RWPE2 (cell line): ENCODE measurements around the gene SORCS3.

Experiments
- ATAC-seq: fragments of 200-7000 bp; cut with Tn5 transposase; 3 replicates; pipeline ENCODE4 v1.9.1; 2021; ENCODE audit warnings: low read depth
- DNase-seq: peaks from one replicate; pipeline ENCODE4 v3.0.0-alpha.2; 2020; ENCODE audit warnings: low spot score
- H3K27ac ChIP-seq: fragments of 450-650 bp; 2 replicates; pipeline ENCODE4 v1.5.1; 2017; ENCODE audit warnings: mild to moderate bottlenecking; ENCODE audit not compliant: poor library complexity, severe bottlenecking
- H3K27me3 ChIP-seq: fragments of 250-450 bp; sonication (Bioruptor Pico); 2 replicates; pipeline ENCODE4 v1.5.1; 2021; ENCODE audit warnings: mild to moderate bottlenecking, moderate library complexity; ENCODE audit not compliant: insufficient read depth, poor library complexity, severe bottlenecking
- H3K36me3 ChIP-seq: fragments of 250-450 bp; sonication (Bioruptor Pico); 2 replicates; pipeline ENCODE4 v1.5.1; 2020; ENCODE audit warnings: low read depth, mild to moderate bottlenecking, moderate library complexity
- H3K4me1 ChIP-seq: fragments of 250-450 bp; sonication (Bioruptor Pico); 2 replicates; pipeline ENCODE4 v1.5.1; 2021; ENCODE audit warnings: mild to moderate bottlenecking, moderate library complexity; ENCODE audit not compliant: insufficient read depth, poor library complexity, severe bottlenecking
- H3K4me3 ChIP-seq: fragments of 250-450 bp; sonication (Bioruptor Pico); 2 replicates; pipeline ENCODE4 v1.5.1; 2021; ENCODE audit warnings: mild to moderate bottlenecking, moderate library complexity; ENCODE audit not compliant: severe bottlenecking
- H3K9me3 ChIP-seq: fragments of 250-450 bp; sonication (Bioruptor Pico); 2 replicates; pipeline ENCODE4 v1.5.1; 2021; ENCODE audit warnings: mild to moderate bottlenecking, moderate library complexity; ENCODE audit not compliant: severe bottlenecking
- TF ChIP-seq, protein P1 (sequence below): fragments of 450-650 bp; IDR thresholded peaks from one replicate; pipeline ENCODE4 v1.5.1; 2017; ENCODE audit warnings: mild to moderate bottlenecking, moderate library complexity; ENCODE audit not compliant: poor library complexity, severe bottlenecking

Gene SORCS3

GRCh38 chr10:105113666-105114065 lies 472.6 kb downstream of the SORCS3 start:
- TF ChIP-seq, protein P1, sequence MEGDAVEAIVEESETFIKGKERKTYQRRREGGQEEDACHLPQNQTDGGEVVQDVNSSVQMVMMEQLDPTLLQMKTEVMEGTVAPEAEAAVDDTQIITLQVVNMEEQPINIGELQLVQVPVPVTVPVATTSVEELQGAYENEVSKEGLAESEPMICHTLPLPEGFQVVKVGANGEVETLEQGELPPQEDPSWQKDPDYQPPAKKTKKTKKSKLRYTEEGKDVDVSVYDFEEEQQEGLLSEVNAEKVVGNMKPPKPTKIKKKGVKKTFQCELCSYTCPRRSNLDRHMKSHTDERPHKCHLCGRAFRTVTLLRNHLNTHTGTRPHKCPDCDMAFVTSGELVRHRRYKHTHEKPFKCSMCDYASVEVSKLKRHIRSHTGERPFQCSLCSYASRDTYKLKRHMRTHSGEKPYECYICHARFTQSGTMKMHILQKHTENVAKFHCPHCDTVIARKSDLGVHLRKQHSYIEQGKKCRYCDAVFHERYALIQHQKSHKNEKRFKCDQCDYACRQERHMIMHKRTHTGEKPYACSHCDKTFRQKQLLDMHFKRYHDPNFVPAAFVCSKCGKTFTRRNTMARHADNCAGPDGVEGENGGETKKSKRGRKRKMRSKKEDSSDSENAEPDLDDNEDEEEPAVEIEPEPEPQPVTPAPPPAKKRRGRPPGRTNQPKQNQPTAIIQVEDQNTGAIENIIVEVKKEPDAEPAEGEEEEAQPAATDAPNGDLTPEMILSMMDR: no peak
- H3K9me3 ChIP-seq: peaks cover 2% of the 10 kb centered on the region

DNA sequence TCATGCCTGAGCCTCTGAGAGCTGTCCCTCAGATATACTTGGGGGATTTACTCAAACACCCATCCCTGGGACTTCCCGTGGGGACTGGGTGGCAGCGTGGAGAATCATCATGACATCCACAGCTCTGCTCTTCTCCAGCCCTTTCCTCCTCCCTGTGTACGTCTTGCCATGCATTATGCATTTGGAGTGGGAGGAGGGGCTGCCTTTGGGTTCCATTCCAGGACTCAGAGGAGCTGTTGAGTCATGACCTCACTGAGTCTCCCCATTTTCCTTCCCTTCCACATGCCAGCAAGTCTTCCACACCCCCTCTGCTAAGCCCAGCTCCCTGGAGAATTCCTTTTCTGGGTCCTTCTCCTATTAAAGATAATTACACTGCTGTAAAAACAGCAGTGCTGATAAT lies 480.7 kb downstream of the SORCS3 start:
- ATAC-seq: no peak
- no peaks in the 10 kb centered on the region for H3K9me3 ChIP-seq
- H3K36me3 ChIP-seq: no peaks in the 10 kb centered on the region
- no peak overlapping the region for H3K27ac ChIP-seq
- no peaks in the 10 kb centered on the region for H3K27me3 ChIP-seq
- H3K4me1 ChIP-seq: no peaks in the 10 kb centered on the region
- no peak for DNase-seq
- H3K4me3 ChIP-seq: no peak overlapping the region
- TF ChIP-seq, protein P1: no peak

More at GRCh38 chr10:105113666-105114065, 472.6 kb downstream of the SORCS3 start:
- H3K27me3 ChIP-seq: no peaks in the 10 kb centered on the region
- no peaks in the 10 kb centered on the region for H3K4me1 ChIP-seq
- no peak overlapping the region for H3K27ac ChIP-seq
- H3K36me3 ChIP-seq: no peaks in the 10 kb centered on the region
- no peak overlapping the region for H3K4me3 ChIP-seq
- DNase-seq (no peak), ATAC-seq (no peak)

DNA sequence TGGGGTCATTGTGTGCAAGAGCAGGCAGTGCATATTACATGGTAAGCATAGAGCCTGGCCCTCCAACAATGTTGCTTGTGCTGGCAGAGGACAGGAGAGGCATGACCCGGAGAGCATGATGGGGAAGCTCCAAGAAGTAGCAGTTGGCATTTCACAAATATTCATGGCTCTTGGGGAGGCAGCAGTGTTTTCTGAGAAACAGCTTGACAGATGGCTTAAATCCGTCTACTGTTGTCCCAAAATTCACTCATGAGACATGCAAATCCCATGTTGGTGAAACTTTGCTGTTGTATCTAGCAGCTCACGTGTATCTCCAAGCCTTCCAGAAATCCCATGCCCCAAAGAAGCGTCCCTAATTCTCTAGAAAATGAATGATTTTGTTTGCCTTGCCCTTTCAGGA lies 487.0 kb downstream of the SORCS3 start:
- Histone ChIP-seq H3K27ac (no peak overlapping the region), H3K4me3 (no peak overlapping the region), H3K4me1 (no peaks in the 10 kb centered on the region), H3K9me3 (no peaks in the 10 kb centered on the region), H3K36me3 (no peaks in the 10 kb centered on the region), H3K27me3 (no peaks in the 10 kb centered on the region)
- TF ChIP-seq, protein P1: no peak
- DNase-seq: no peak
- no peak for ATAC-seq

GRCh38 chr10:105138358-105138757 lies 497.3 kb downstream of the SORCS3 start:
- TF ChIP-seq, protein P1: no peak
- no peaks in the 10 kb centered on the region for H3K27me3 ChIP-seq
- ATAC-seq: no peak
- H3K27ac ChIP-seq: no peak overlapping the region
- peaks cover 3% of the 10 kb centered on the region for H3K9me3 ChIP-seq
- DNase-seq: no peak
- no peaks in the 10 kb centered on the region for H3K36me3 ChIP-seq
- no peaks in the 10 kb centered on the region for H3K4me1 ChIP-seq
- no peak overlapping the region for H3K4me3 ChIP-seq

DNA sequence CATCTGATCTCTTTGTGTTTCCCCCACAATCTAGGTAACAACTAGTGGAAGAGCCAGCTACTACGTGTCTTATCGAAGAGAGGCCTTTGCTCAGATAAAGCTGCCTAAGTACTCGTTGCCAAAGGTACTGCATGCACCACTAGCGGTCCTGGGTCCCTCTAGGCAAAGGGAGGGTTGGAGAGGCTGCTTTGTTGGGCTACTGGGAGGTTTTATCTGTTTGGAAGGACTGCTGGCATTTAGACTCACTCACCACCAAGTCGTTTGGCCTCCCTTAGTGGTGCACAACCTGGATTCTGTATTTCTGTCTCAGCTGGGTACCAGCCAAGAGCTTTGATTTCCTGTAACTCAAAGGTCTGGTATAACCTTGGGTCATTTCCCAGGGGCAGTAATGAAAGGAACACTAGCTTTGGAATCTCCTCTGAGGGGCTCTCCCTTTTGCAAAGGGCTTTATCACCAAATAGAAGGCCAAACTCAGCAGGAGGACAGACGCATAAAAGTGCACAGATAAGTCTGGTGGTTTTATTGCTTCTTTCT lies 498.3 kb downstream of the SORCS3 start:
- Histone ChIP-seq H3K27ac (no peak overlapping the region), H3K4me3 (no peak overlapping the region), H3K4me1 (no peaks in the 10 kb centered on the region), H3K36me3 (no peaks in the 10 kb centered on the region), H3K9me3 (peaks cover 3% of the 10 kb centered on the region), H3K27me3 (no peaks in the 10 kb centered on the region)
- ATAC-seq (no peak), DNase-seq (no peak)
- TF ChIP-seq, protein P1: no peak
